Renal cortex interstitium (tissue), 11 donors: ENCODE results near the gene TBC1D22A. TPM values are rescaled to one million over a fixed set of nuclear protein-coding genes. Genes with fewer than 3 reads are reported as not detected.
"Not testable (repeated sequence)": the region's sequence is repeated elsewhere in the genome, so short reads cannot be mapped to it uniquely, and the experiment has no call there.

ENCODE experiments used
- DNase-seq, 11 donors: peaks; one replicate each; pipeline ENCODE4 v3.0.0-alpha.2; 2013; ENCODE audit warnings: low read depth in 9 of 11, low spot score in 4 of 11; ENCODE audit errors: extremely low read depth in 1 of 11
- polyA plus RNA-seq, 3 donors: library from polyadenylated mRNA; unstranded; fragments of 120-200 nt; gene quantifications; one replicate each; pipeline ENCODE4 v1.2.1, GENCODE V29; 2013; ENCODE audit not compliant: insufficient read length in 3 of 3

TBC1D22A gene
- polyA plus RNA-seq, 3 donors, result 16.1 to 19.0 (median 19.0) TPM

GRCh38 chr22:47112994-47113852 is 350.8 kb downstream of the TBC1D22A start:
- DNase-seq, result no peak

GRCh38 chr22:47113853-47114415 is 351.5 kb downstream of the TBC1D22A start:
- no peak for DNase-seq

- no peak for DNase-seq
These were observed 352.5 kb downstream of the TBC1D22A start for GRCh38 chr22:47114813-47115517.

- DNase-seq, result no peak
These were observed 353.1 kb downstream of the TBC1D22A start for GRCh38 chr22:47115518-47115890.

- DNase-seq, result no peak
These were observed 353.5 kb downstream of the TBC1D22A start for GRCh38 chr22:47115921-47116320.

- DNase-seq, result no peak
These were observed 354.2 kb downstream of the TBC1D22A start for GRCh38 chr22:47116426-47117341.

GRCh38 chr22:47117442-47117841 is 355.0 kb downstream of the TBC1D22A start:
- DNase-seq, result not testable (repeated sequence)

- no peak for DNase-seq
These were observed 356.7 kb downstream of the TBC1D22A start for GRCh38 chr22:47119181-47119580.

GRCh38 chr22:47120399-47120798 is 357.9 kb downstream of the TBC1D22A start:
- no peak for DNase-seq

- DNase-seq, result no peak
These were observed 359.3 kb downstream of the TBC1D22A start for GRCh38 chr22:47121791-47122190.

GRCh38 chr22:47122441-47123000 is 360.1 kb downstream of the TBC1D22A start:
- DNase-seq, result no peak

- DNase-seq, result no peak
These were observed 360.8 kb downstream of the TBC1D22A start for GRCh38 chr22:47123006-47123826.

GRCh38 chr22:47123827-47124442 is 361.5 kb downstream of the TBC1D22A start:
- DNase-seq, result no peak

- DNase-seq, result no peak
These were observed 362.0 kb downstream of the TBC1D22A start for GRCh38 chr22:47124451-47124881.

GRCh38 chr22:47124961-47125360 is 362.5 kb downstream of the TBC1D22A start:
- no peak for DNase-seq

GRCh38 chr22:47125603-47126002 is 363.2 kb downstream of the TBC1D22A start:
- DNase-seq, result no peak

GRCh38 chr22:47126344-47126811 is 363.9 kb downstream of the TBC1D22A start:
- DNase-seq, result no peak
